ENCODE measurements around the gene CHIA.

- TF ChIP-seq CTCF (IDR thresholded peaks at IDR 0.05; ENCODE audit: low read depth, low read length, missing input control) = no peak
- TF ChIP-seq SP1 (IDR thresholded peaks at IDR 0.05) = no peak
- no peak for TF ChIP-seq MAX (IDR thresholded peaks at IDR 0.05)
- no peak for TF ChIP-seq JUND (IDR thresholded peaks at IDR 0.05)
- TF ChIP-seq REST (IDR thresholded peaks at IDR 0.05) = no peak
- TF ChIP-seq ATF3 (IDR thresholded peaks at IDR 0.05) = no peak
- no peak for TF ChIP-seq RAD21 (IDR thresholded peaks at IDR 0.05)
- no peak for TF ChIP-seq GABPA (IDR thresholded peaks at IDR 0.05 in 1 of 2, conservative IDR thresholded peaks at IDR 0.05 in 1 of 2)
- no peak for TF ChIP-seq ZBTB33 (IDR thresholded peaks at IDR 0.05)
Observed at GRCh38 chr1:111309690-111310089, 19.0 kb downstream of the CHIA start.

Measured in liver (tissue), 3 donors.